SU-DHL-6 (cell line): ENCODE measurements around the gene GNAQ.

ENCODE experiments used
- H2AFZ ChIP-seq: fragments of 200-600 bp; sonication (generic); 2 replicates; pipeline ENCODE4 v1.6.1; 2014; ENCODE audit warnings: low read depth, mild to moderate bottlenecking, moderate library complexity, mixed read lengths, antibody characterized with exemption, low read length; ENCODE audit not compliant: severe bottlenecking
- H3F3A ChIP-seq: fragments of 200-600 bp; shearing (Covaris generic); 2 replicates; pipeline ENCODE4 v1.6.0; 2016; ENCODE audit warnings: antibody characterized with exemption, mild to moderate bottlenecking; ENCODE audit not compliant: insufficient read depth
- H3K27ac ChIP-seq: fragments of 200-600 bp; sonication (generic); 2 replicates; pipeline ENCODE4 v1.5.1; 2016; ENCODE audit warnings: low read depth, mild to moderate bottlenecking, low read length, moderate library complexity, mixed read lengths
- H3K27me3 ChIP-seq: fragments of 200-600 bp; sonication (generic), shearing (Covaris generic); 2 replicates; pipeline ENCODE4 v1.6.0; 2014; ENCODE audit warnings: mild to moderate bottlenecking, low read length
- H3K36me3 ChIP-seq: fragments of 200-600 bp; sonication (generic); 2 replicates; pipeline ENCODE4 v1.6.1; 2014; ENCODE audit warnings: mild to moderate bottlenecking, low read length, mixed read lengths
- H3K4me2 ChIP-seq: fragments of 300-600, 200-600 bp; shearing (Covaris generic), sonication (generic); 2 replicates; pipeline ENCODE4 v1.6.0; 2014; ENCODE audit warnings: low read length, low read depth, mild to moderate bottlenecking; ENCODE audit not compliant: poor library complexity, severe bottlenecking
- H3K4me3 ChIP-seq: fragments of 200-600 bp; sonication (generic); 2 replicates; pipeline ENCODE4 v1.5.1; 2014; ENCODE audit warnings: antibody characterized with exemption, low read length, mild to moderate bottlenecking, mixed read lengths; ENCODE audit not compliant: insufficient read depth, poor library complexity, severe bottlenecking
- H3K79me2 ChIP-seq: fragments of 200-600 bp; sonication (generic); 2 replicates; pipeline ENCODE4 v1.6.1; 2014; ENCODE audit warnings: mild to moderate bottlenecking, low read length, moderate library complexity; ENCODE audit not compliant: insufficient read depth
- H3K9ac ChIP-seq: fragments of 200-600 bp; sonication (generic); 2 replicates; pipeline ENCODE4 v1.7.0; 2014; ENCODE audit warnings: mild to moderate bottlenecking, low read length
- H3K9me2 ChIP-seq: fragments of 200-600 bp; sonication (generic); replicated peaks from 2 replicates; pipeline ENCODE4 v1.6.1; 2014; ENCODE audit warnings: low read length; ENCODE audit not compliant: insufficient read depth
- H3K9me3 ChIP-seq: fragments of 200-600 bp; sonication (generic); 2 replicates; pipeline ENCODE4 v1.6.1; 2014; ENCODE audit warnings: low read length, mixed read lengths; ENCODE audit not compliant: insufficient read depth
- H4K20me1 ChIP-seq: fragments of 200-600 bp; sonication (generic); 2 replicates; pipeline ENCODE4 v1.6.1; 2014; ENCODE audit warnings: low read depth, mild to moderate bottlenecking, antibody characterized with exemption, low read length, moderate library complexity, mixed read lengths
- CTCF ChIP-seq: fragments of 200-600 bp; sonication (generic); IDR thresholded peaks from one replicate; pipeline ENCODE4 v1.5.1; 2017; ENCODE audit warnings: antibody characterized with exemption, mild to moderate bottlenecking, low read length, moderate library complexity; ENCODE audit not compliant: insufficient read depth, poor library complexity, severe bottlenecking
- EZH2phosphoT487 ChIP-seq: fragments of 200-600 bp; sonication (generic), shearing (Covaris generic); conservative IDR thresholded peaks from 2 replicates; pipeline ENCODE4 v1.6.1; 2018; ENCODE audit warnings: mild to moderate bottlenecking, antibody characterized with exemption, low read length, moderate library complexity, mixed read lengths

Gene GNAQ

GRCh38 chr9:78038620-78039300 lies 7.1 kb upstream of the GNAQ start:
- no peak overlapping the region for H2AFZ ChIP-seq
- H3F3A ChIP-seq = no peaks in the 10 kb centered on the region
- TF ChIP-seq CTCF (no peak), EZH2phosphoT487 (no peak)
- no peak overlapping the region for H3K4me3 ChIP-seq
- no peaks in the 10 kb centered on the region for H3K9me2 ChIP-seq
- no peak overlapping the region for H3K27ac ChIP-seq
- no peaks in the 10 kb centered on the region for H4K20me1 ChIP-seq
- H3K9me3 ChIP-seq = no peaks in the 10 kb centered on the region
- no peak overlapping the region for H3K4me2 ChIP-seq
- no peak overlapping the region for H3K9ac ChIP-seq
- H3K79me2 ChIP-seq = no peaks in the 10 kb centered on the region
- H3K36me3 ChIP-seq = no peaks in the 10 kb centered on the region
- no peaks in the 10 kb centered on the region for H3K27me3 ChIP-seq

DNA sequence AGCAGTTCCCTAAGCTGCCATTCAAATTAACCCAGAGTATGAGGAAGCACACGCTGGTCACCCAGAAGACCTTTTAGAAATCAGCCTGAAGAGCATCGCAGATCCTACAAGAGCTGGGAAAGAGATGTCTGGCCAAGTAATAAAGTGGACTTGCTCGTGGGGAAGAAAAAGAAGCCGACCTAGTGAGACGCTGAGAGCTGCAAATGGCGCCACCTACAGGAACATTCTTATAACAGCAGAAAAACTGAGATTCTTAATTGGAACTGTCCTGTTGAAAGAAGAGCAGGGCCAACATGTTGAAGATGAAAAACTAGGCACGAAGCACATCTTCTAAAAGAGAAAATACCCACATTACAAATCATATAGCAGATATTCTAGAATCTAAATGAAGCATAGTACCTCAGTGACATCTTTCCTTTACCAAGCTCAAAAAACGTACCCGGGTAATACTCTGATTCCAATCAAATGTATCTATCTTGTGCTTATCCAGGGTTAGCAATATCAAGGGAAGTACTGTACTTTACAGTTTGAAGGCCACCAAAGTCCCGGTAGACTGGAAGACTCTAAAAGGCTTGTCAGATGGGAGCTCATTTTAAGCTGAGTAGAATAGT lies 3.9 kb upstream of the GNAQ start:
- Histone ChIP-seq H3K4me2 (no peak overlapping the region), H3K36me3 (no peaks in the 10 kb centered on the region), H3K79me2 (no peaks in the 10 kb centered on the region), H3K4me3 (no peak overlapping the region), H4K20me1 (no peaks in the 10 kb centered on the region), H3K9me2 (no peaks in the 10 kb centered on the region), H3F3A (no peaks in the 10 kb centered on the region), H3K27ac (no peak overlapping the region), H3K9me3 (no peaks in the 10 kb centered on the region), H3K9ac (no peak overlapping the region), H3K27me3 (no peaks in the 10 kb centered on the region), H2AFZ (no peak overlapping the region)
- TF ChIP-seq CTCF = peak; percentile 73
- no peak for TF ChIP-seq EZH2phosphoT487

DNA sequence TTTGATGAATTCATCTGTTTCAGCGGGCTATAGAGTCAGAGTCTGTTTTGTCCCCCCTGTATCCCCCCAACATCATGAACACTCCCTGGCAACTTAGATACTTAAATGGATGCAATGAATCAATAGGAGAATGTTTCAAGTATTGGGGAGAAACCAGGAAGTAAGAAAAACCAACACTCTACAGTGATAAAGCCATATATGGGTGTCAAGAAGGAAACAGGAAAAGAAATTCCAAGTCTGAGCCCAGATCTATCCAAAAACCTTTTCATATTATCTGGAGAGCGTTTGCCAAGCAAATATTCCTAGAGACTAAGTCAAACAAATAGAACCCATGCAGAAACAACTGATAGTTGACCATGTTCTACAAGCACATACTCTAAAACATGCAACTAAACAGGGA lies 2.3 kb upstream of the GNAQ start:
- Histone ChIP-seq H3K79me2 (no peaks in the 10 kb centered on the region), H3K27ac (no peak overlapping the region), H3F3A (no peaks in the 10 kb centered on the region), H4K20me1 (no peaks in the 10 kb centered on the region), H3K9ac (no peak overlapping the region), H3K9me3 (no peaks in the 10 kb centered on the region), H2AFZ (no peak overlapping the region), H3K36me3 (no peaks in the 10 kb centered on the region), H3K4me2 (no peak overlapping the region), H3K27me3 (no peaks in the 10 kb centered on the region), H3K4me3 (no peak overlapping the region), H3K9me2 (no peaks in the 10 kb centered on the region)
- TF ChIP-seq CTCF (no peak), EZH2phosphoT487 (no peak)
